SK-N-SH treated with all-trans-retinoic acid at 6 μM for 48 hours (cell line): Measurements from ENCODE around the gene MOGAT3.

Source experiments
- ATAC-seq: fragments of 200-7000 bp; cut with Tn5 transposase; 3 replicates; pipeline ENCODE4 v1.9.1; 2020; ENCODE audit warnings: mild to moderate bottlenecking, moderate library complexity
- ARNTL ChIP-seq: fragments of 450-650 bp; formaldehyde crosslinking; IDR thresholded peaks from 2 replicates; pipeline ENCODE4 v1.5.0; 2020; ENCODE audit warnings: low read depth, mild to moderate bottlenecking, moderate library complexity, borderline replicate concordance
- BACH2 ChIP-seq: fragments of 250-450 bp; sonication (Bioruptor Pico); IDR thresholded peaks from 2 replicates; pipeline ENCODE4 v1.9.0; 2021; ENCODE audit warnings: mild to moderate bottlenecking, borderline replicate concordance
- CSDC2 ChIP-seq: fragments of 250-450 bp; sonication (Bioruptor Pico); IDR thresholded peaks from 2 replicates; pipeline ENCODE4 v1.5.0; 2020; ENCODE audit warnings: mild to moderate bottlenecking, moderate library complexity
- ESRRG ChIP-seq: fragments of 250-450 bp; sonication (Bioruptor Pico); IDR thresholded peaks from 2 replicates; pipeline ENCODE4 v1.6.1; 2021; ENCODE audit warnings: mild to moderate bottlenecking
- GLIS3 ChIP-seq: fragments of 250-450 bp; sonication (Bioruptor Pico); IDR thresholded peaks from 2 replicates; pipeline ENCODE4 v1.5.0; 2020; ENCODE audit warnings: mild to moderate bottlenecking, moderate library complexity
- ISL1 ChIP-seq: fragments of 250-450 bp; sonication (Bioruptor Pico); IDR thresholded peaks from 2 replicates; pipeline ENCODE4 v2.1.2; 2022; ENCODE audit warnings: mild to moderate bottlenecking, moderate library complexity
- OSR1 ChIP-seq: fragments of 250-450 bp; sonication (Bioruptor Pico); IDR thresholded peaks from 2 replicates; pipeline ENCODE4 v1.8.0; 2022; ENCODE audit warnings: moderate library complexity, mild to moderate bottlenecking, inconsistent platforms
- PPARA ChIP-seq: fragments of 250-450 bp; sonication (Bioruptor Pico); IDR thresholded peaks from 2 replicates; pipeline ENCODE4 v1.5.0; 2020; ENCODE audit warnings: mild to moderate bottlenecking, borderline replicate concordance
- RARB ChIP-seq: fragments of 250-450 bp; sonication (Bioruptor Pico); IDR thresholded peaks from 2 replicates; pipeline ENCODE4 v1.8.0; 2021; ENCODE audit warnings: mild to moderate bottlenecking, moderate library complexity
- SNAI2 ChIP-seq: fragments of 250-450 bp; sonication (Bioruptor Pico); IDR thresholded peaks from 2 replicates; pipeline ENCODE4 v1.5.0; 2020; ENCODE audit warnings: mild to moderate bottlenecking, moderate library complexity
- TCF4 ChIP-seq: fragments of 250-450 bp; sonication (Bioruptor Pico); IDR thresholded peaks from 2 replicates; pipeline ENCODE4 v1.8.0; 2021; ENCODE audit warnings: mild to moderate bottlenecking, moderate library complexity, borderline replicate concordance
- TOX ChIP-seq: fragments of 250-450 bp; sonication (Bioruptor Pico); IDR thresholded peaks from 2 replicates; pipeline ENCODE4 v1.8.0; 2021; ENCODE audit warnings: mild to moderate bottlenecking, moderate library complexity, borderline replicate concordance
- ZC3H10 ChIP-seq: fragments of 250-450 bp; sonication (Bioruptor Pico); IDR thresholded peaks from 2 replicates; pipeline ENCODE4 v1.5.1; 2021; ENCODE audit warnings: mild to moderate bottlenecking, moderate library complexity
- ZFP3 ChIP-seq: fragments of 250-450 bp; sonication (Bioruptor Pico); IDR thresholded peaks from 2 replicates; pipeline ENCODE4 v1.5.0; 2020; ENCODE audit warnings: mild to moderate bottlenecking, moderate library complexity
- ZFP30 ChIP-seq: fragments of 450-650 bp; formaldehyde crosslinking; IDR thresholded peaks from 2 replicates; pipeline ENCODE4 v1.5.0; 2022; ENCODE audit warnings: mild to moderate bottlenecking, moderate library complexity
- ZNF565 ChIP-seq: fragments of 450-650 bp; formaldehyde crosslinking; conservative IDR thresholded peaks from 2 replicates; pipeline ENCODE4 v1.5.0; 2020; ENCODE audit warnings: low read depth, mild to moderate bottlenecking, moderate library complexity
- ZNF70 ChIP-seq: fragments of 450-650 bp; formaldehyde crosslinking; IDR thresholded peaks from 2 replicates; pipeline ENCODE4 v1.5.0; 2020; ENCODE audit warnings: mild to moderate bottlenecking, moderate library complexity
- ZNF8 ChIP-seq: fragments of 450-650 bp; formaldehyde crosslinking; IDR thresholded peaks from 2 replicates; pipeline ENCODE4 v1.5.0; 2020; ENCODE audit warnings: mild to moderate bottlenecking, moderate library complexity
- TF ChIP-seq, protein P1 (sequence below): fragments of 250-450 bp; sonication (Bioruptor Pico); IDR thresholded peaks from 2 replicates; pipeline ENCODE4 v1.8.0; 2020; ENCODE audit warnings: mild to moderate bottlenecking, moderate library complexity, borderline replicate concordance
- TF ChIP-seq, protein P2 (sequence below): fragments of 250-450 bp; sonication (Bioruptor Pico); IDR thresholded peaks from 2 replicates; pipeline ENCODE4 v1.5.1; 2020; ENCODE audit warnings: low read depth, mild to moderate bottlenecking, moderate library complexity
- TF ChIP-seq, protein P3 (sequence below): fragments of 250-450 bp; sonication (Bioruptor Pico); IDR thresholded peaks from 2 replicates; pipeline ENCODE4 v1.8.0; 2021; ENCODE audit warnings: low read depth, mild to moderate bottlenecking, moderate library complexity, borderline replicate concordance
- TF ChIP-seq, protein P4 (sequence below): fragments of 250-450 bp; sonication (Bioruptor Pico); IDR thresholded peaks from 2 replicates; pipeline ENCODE4 v1.5.1; 2021; ENCODE audit warnings: mild to moderate bottlenecking, moderate library complexity
- TF ChIP-seq, protein P5 (sequence below): fragments of 250-450 bp; sonication (Bioruptor Pico); IDR thresholded peaks from 2 replicates; pipeline ENCODE4 v1.5.0; 2020; ENCODE audit warnings: mild to moderate bottlenecking, moderate library complexity

Gene MOGAT3

DNA sequence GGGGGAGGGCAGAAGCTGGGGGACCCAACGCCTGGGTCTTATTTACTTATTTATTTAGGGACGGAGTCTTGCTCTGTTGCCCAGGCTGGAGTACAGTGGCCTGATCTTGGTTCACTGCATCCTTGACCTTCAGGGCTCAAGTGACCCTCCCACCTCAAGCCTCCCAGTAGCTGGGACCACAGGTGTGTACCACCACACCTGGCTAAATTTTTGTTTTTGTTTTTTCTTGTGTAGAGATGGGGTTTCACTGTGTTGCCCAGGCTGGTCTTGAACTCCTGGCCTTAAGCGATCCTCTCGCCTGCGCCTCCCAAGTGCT, 1.7 kb upstream of the MOGAT3 start:
- no peak for ATAC-seq
- no peak for TF ChIP-seq ZNF8 (CRISPR knock-in tag)
- TF ChIP-seq, protein P1, sequence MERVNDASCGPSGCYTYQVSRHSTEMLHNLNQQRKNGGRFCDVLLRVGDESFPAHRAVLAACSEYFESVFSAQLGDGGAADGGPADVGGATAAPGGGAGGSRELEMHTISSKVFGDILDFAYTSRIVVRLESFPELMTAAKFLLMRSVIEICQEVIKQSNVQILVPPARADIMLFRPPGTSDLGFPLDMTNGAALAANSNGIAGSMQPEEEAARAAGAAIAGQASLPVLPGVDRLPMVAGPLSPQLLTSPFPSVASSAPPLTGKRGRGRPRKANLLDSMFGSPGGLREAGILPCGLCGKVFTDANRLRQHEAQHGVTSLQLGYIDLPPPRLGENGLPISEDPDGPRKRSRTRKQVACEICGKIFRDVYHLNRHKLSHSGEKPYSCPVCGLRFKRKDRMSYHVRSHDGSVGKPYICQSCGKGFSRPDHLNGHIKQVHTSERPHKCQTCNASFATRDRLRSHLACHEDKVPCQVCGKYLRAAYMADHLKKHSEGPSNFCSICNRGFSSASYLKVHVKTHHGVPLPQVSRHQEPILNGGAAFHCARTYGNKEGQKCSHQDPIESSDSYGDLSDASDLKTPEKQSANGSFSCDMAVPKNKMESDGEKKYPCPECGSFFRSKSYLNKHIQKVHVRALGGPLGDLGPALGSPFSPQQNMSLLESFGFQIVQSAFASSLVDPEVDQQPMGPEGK (CRISPR knock-in tag) = no peak
- TF ChIP-seq TCF4 (CRISPR knock-in tag) = no peak
- TF ChIP-seq SNAI2 (CRISPR knock-in tag) = no peak
- no peak for TF ChIP-seq BACH2 (CRISPR knock-in tag)
- no peak for TF ChIP-seq CSDC2 (CRISPR knock-in tag)
- no peak for TF ChIP-seq OSR1
- TF ChIP-seq GLIS3 (CRISPR knock-in tag) = no peak
- TF ChIP-seq, protein P2, sequence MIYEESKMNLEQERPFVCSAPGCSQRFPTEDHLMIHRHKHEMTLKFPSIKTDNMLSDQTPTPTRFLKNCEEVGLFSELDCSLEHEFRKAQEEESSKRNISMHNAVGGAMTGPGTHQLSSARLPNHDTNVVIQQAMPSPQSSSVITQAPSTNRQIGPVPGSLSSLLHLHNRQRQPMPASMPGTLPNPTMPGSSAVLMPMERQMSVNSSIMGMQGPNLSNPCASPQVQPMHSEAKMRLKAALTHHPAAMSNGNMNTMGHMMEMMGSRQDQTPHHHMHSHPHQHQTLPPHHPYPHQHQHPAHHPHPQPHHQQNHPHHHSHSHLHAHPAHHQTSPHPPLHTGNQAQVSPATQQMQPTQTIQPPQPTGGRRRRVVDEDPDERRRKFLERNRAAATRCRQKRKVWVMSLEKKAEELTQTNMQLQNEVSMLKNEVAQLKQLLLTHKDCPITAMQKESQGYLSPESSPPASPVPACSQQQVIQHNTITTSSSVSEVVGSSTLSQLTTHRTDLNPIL (CRISPR knock-in tag) = no peak
- TF ChIP-seq ZC3H10 (CRISPR knock-in tag) = no peak
- TF ChIP-seq, protein P3, sequence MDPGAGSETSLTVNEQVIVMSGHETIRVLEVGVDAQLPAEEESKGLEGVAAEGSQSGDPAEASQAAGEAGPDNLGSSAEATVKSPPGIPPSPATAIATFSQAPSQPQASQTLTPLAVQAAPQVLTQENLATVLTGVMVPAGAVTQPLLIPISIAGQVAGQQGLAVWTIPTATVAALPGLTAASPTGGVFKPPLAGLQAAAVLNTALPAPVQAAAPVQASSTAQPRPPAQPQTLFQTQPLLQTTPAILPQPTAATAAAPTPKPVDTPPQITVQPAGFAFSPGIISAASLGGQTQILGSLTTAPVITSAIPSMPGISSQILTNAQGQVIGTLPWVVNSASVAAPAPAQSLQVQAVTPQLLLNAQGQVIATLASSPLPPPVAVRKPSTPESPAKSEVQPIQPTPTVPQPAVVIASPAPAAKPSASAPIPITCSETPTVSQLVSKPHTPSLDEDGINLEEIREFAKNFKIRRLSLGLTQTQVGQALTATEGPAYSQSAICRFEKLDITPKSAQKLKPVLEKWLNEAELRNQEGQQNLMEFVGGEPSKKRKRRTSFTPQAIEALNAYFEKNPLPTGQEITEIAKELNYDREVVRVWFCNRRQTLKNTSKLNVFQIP (CRISPR knock-in tag) = no peak
- TF ChIP-seq PPARA = no peak
- no peak for TF ChIP-seq ZNF565
- no peak for TF ChIP-seq ZFP3
- TF ChIP-seq, protein P4, sequence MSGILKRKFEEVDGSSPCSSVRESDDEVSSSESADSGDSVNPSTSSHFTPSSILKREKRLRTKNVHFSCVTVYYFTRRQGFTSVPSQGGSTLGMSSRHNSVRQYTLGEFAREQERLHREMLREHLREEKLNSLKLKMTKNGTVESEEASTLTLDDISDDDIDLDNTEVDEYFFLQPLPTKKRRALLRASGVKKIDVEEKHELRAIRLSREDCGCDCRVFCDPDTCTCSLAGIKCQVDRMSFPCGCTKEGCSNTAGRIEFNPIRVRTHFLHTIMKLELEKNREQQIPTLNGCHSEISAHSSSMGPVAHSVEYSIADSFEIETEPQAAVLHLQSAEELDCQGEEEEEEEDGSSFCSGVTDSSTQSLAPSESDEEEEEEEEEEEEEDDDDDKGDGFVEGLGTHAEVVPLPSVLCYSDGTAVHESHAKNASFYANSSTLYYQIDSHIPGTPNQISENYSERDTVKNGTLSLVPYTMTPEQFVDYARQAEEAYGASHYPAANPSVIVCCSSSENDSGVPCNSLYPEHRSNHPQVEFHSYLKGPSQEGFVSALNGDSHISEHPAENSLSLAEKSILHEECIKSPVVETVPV = no peak
- TF ChIP-seq ARNTL = no peak

DNA sequence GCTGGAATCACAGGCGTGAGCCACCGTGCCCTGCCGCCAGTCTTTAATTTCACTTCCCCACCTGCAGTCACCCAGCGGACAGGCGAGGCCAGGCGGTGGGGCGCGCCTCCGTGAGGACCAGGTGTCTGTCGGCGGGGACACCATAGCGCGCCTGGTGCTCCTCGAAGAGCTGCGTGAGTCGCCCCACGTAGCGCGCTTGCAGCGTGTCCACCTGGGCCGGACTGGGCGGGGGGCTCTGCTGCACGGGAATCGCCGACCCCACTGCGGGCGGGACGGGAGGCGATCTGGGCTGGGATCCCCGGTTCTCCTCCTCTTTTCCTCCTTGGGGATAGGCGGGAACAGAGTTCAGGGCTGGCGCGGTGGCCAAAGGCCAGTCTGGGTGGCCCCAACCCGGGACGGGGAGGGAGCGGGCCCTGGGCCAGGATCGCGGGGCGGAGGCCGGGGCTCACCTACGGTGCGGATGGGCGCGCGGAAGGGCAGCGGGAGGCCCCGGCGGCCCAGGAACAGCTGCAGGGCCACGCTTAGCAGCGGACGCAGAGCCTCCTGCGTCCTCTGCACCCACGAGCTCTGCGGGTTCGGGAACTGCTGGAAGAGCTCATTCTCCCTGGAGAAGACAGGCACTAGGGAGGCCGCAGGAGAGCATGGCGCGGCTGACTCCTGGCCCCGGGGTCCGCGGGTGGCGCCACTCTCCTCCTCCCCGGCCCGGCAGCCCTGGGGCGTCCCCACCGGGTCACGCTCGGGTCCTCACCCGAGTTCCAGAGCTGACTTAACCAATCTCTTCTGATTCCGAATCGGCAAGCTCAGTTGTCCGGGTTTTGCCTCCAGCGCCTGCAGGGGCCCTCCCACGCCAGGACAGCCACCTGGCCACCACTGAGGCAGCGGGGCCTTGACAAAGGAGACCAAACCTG, 1.1 kb upstream of the MOGAT3 start:
- ATAC-seq = no peak
- TF ChIP-seq OSR1 (no peak), RARB (no peak), ESRRG (CRISPR knock-in tag) (no peak), ZFP30 (CRISPR knock-in tag) (no peak), ZNF70 (CRISPR knock-in tag) (no peak), GLIS3 (CRISPR knock-in tag) (no peak), ZC3H10 (CRISPR knock-in tag) (no peak), ISL1 (CRISPR knock-in tag) (no peak), ZFP3 (no peak), BACH2 (CRISPR knock-in tag) (no peak), ZNF8 (CRISPR knock-in tag) (no peak), PPARA (no peak)
- TF ChIP-seq, protein P2 (CRISPR knock-in tag) = no peak
- TF ChIP-seq, protein P4 = no peak

DNA sequence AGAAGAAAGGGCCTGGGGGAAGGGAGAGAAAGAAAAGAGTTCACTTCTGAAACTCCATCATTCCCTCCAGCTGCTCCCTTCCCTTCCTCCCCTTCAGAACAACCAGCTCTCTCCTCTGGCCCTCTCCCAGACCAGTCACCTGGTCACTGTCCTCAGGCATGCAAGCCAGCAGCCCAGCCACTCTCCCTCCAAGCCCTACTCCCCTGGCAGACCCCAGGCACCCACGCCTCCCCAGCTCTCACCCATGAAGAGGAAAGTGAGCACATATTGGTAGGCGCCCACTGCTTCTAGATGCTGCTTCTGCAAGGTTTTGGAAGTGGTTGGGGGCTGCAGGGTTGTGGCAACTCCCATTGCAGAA, 353 bp downstream of the MOGAT3 start:
- no peak; the same call in 2 of the 3 replicates for ATAC-seq
- no peak for TF ChIP-seq ISL1 (CRISPR knock-in tag)
- TF ChIP-seq, protein P3 (CRISPR knock-in tag) = no peak
- no peak for TF ChIP-seq TOX (CRISPR knock-in tag)
- no peak for TF ChIP-seq TCF4 (CRISPR knock-in tag)
- TF ChIP-seq, protein P5, sequence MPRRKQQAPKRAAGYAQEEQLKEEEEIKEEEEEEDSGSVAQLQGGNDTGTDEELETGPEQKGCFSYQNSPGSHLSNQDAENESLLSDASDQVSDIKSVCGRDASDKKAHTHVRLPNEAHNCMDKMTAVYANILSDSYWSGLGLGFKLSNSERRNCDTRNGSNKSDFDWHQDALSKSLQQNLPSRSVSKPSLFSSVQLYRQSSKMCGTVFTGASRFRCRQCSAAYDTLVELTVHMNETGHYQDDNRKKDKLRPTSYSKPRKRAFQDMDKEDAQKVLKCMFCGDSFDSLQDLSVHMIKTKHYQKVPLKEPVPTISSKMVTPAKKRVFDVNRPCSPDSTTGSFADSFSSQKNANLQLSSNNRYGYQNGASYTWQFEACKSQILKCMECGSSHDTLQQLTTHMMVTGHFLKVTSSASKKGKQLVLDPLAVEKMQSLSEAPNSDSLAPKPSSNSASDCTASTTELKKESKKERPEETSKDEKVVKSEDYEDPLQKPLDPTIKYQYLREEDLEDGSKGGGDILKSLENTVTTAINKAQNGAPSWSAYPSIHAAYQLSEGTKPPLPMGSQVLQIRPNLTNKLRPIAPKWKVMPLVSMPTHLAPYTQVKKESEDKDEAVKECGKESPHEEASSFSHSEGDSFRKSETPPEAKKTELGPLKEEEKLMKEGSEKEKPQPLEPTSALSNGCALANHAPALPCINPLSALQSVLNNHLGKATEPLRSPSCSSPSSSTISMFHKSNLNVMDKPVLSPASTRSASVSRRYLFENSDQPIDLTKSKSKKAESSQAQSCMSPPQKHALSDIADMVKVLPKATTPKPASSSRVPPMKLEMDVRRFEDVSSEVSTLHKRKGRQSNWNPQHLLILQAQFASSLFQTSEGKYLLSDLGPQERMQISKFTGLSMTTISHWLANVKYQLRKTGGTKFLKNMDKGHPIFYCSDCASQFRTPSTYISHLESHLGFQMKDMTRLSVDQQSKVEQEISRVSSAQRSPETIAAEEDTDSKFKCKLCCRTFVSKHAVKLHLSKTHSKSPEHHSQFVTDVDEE (CRISPR knock-in tag) = no peak
- no peak for TF ChIP-seq ZNF70 (CRISPR knock-in tag)
- TF ChIP-seq SNAI2 (CRISPR knock-in tag) = no peak
- TF ChIP-seq ZC3H10 (CRISPR knock-in tag) = no peak
- no peak for TF ChIP-seq ZNF8 (CRISPR knock-in tag)
- TF ChIP-seq BACH2 (CRISPR knock-in tag) = no peak
